Activated CD8-positive, alpha-beta T cell treated with anti-CD3 and anti-CD28 coated beads for 36 hours (primary cell): ENCODE results near the gene COL8A2. TPM values are rescaled to one million over a fixed set of nuclear protein-coding genes. Genes with fewer than 3 reads are reported as not detected.

ENCODE experiments used
- ATAC-seq: fragments of 200-7000 bp; cut with Tn5 transposase; one replicate; pipeline ENCODE4 v1.10.0; 2021; ENCODE audit warnings: mild to moderate bottlenecking, moderate library complexity
- CTCF ChIA-PET: fragments of 350-600 bp; sonication (Branson Sonifier 250); formaldehyde crosslinking; loops from one replicate; lab custom pipeline; 2021; ENCODE audit warnings: antibody characterized with exemption; lab: Charles Lee
- POLR2A ChIA-PET: fragments of 350-600 bp; sonication (Branson Sonifier 250); formaldehyde crosslinking; loops from one replicate; lab custom pipeline; 2021; ENCODE audit warnings: antibody characterized with exemption; lab: Charles Lee
- DNase-seq: peaks from one replicate; pipeline ENCODE4 v3.0.0-alpha.2; 2020
- H3K27ac Mint-ChIP-seq: one replicate; pipeline ENCODE4 v1.8.0; 2021; ENCODE audit warnings: mild to moderate bottlenecking, mixed read lengths
- H3K27me3 Mint-ChIP-seq: one replicate; pipeline ENCODE4 v1.8.0; 2021; ENCODE audit warnings: mixed read lengths
- H3K36me3 Mint-ChIP-seq: one replicate; pipeline ENCODE4 v1.8.0; 2021; ENCODE audit warnings: low read depth, mixed read lengths
- H3K4me1 Mint-ChIP-seq: one replicate; pipeline ENCODE4 v1.8.0; 2021; ENCODE audit warnings: low read depth, mixed read lengths
- H3K4me3 Mint-ChIP-seq: one replicate; pipeline ENCODE4 v1.8.0; 2021; ENCODE audit warnings: mild to moderate bottlenecking, moderate library complexity, mixed read lengths
- H3K9me3 Mint-ChIP-seq: one replicate; pipeline ENCODE4 v1.8.0; 2021; ENCODE audit warnings: mixed read lengths
- CTCF ChIP-seq: fragments of 200-600 bp; IDR thresholded peaks from one replicate; pipeline ENCODE4 v1.8.0; 2022; ENCODE audit warnings: antibody characterized with exemption, mild to moderate bottlenecking
- intact Hi-C: fragments of 100-400 bp; cut with micrococcal nuclease; formaldehyde crosslinking; loops from one replicate; pipeline ENCODE4 v1.10.0; 2022
- total RNA-seq, 2 experiments: library from RNA; stranded (reverse); gene quantifications; one replicate each; pipeline ENCODE4 v1.2.3, GENCODE V29; 2021

COL8A2 gene
- total RNA-seq, 2 experiments from 2014 or later: 0.83 to 0.85 TPM

GRCh38 chr1:36157973-36158826, 33.2 kb upstream of the COL8A2 start:
- no peak for TF ChIP-seq CTCF
- POLR2A ChIA-PET: interaction anchor here (1.6 to 4.8 kb wide), 2 partner anchors 9 to 66 kb away, joined by 5 to 38 read pairs; partner anchors contain the start of genes THRAP3 and TRAPPC3

GRCh38 chr1:36157115-36157903, 32.3 kb upstream of the COL8A2 start:
- Mint-ChIP-seq H3K4me3 (peak overlapping the region; percentile 83), H3K36me3 (peaks cover 27% of the 10 kb centered on the region), H3K4me1 (peaks cover 63% of the 10 kb centered on the region), H3K27ac (peak overlapping the region; percentile 90), H3K9me3 (no peaks in the 10 kb centered on the region), H3K27me3 (no peaks in the 10 kb centered on the region)
- TF ChIP-seq CTCF: no peak
- DNase-seq (peak; percentile 37), ATAC-seq (no peak)
- intact Hi-C loops: no loop called here
- CTCF ChIA-PET: interaction anchor here (1.2 to 1.4 kb wide), 3 partner anchors 8 to 128 kb away, joined by 4 to 10 read pairs (median 4); partner anchors contain the start of gene TRAPPC3
- POLR2A ChIA-PET: interaction anchor here (0.7 to 3.3 kb wide), 5 partner anchors 8 to 240 kb away, joined by 3 to 20 read pairs (median 5); partner anchors contain the start of genes LSM10, STK40, THRAP3 and TRAPPC3

More at GRCh38 chr1:36157973-36158826, 33.2 kb upstream of the COL8A2 start:
- ATAC-seq (no peak), DNase-seq (peak; percentile 48)
- H3K27ac Mint-ChIP-seq: peak overlapping the region; percentile 90
- no peaks in the 10 kb centered on the region for H3K9me3 Mint-ChIP-seq
- intact Hi-C loops: no loop called here
- CTCF ChIA-PET: interaction anchor here (1.2 to 7.5 kb wide), 4 partner anchors 8 to 127 kb away, joined by 4 to 95 read pairs (median 19); partner anchors contain the start of gene TRAPPC3
- H3K4me3 Mint-ChIP-seq: peak overlapping the region; percentile 83
- H3K36me3 Mint-ChIP-seq: peaks cover 29% of the 10 kb centered on the region
- peaks cover 65% of the 10 kb centered on the region for H3K4me1 Mint-ChIP-seq
- H3K27me3 Mint-ChIP-seq: no peaks in the 10 kb centered on the region

- TF ChIP-seq CTCF: no peak
Observed at GRCh38 chr1:36156329-36157114, 31.5 kb upstream of the COL8A2 start.

More at GRCh38 chr1:36156329-36157114, 31.5 kb upstream of the COL8A2 start:
- Mint-ChIP-seq H3K4me1 (peaks cover 63% of the 10 kb centered on the region), H3K9me3 (no peaks in the 10 kb centered on the region), H3K4me3 (peak overlapping the region; percentile 83), H3K27ac (peak overlapping the region; percentile 90), H3K27me3 (no peaks in the 10 kb centered on the region), H3K36me3 (peaks cover 21% of the 10 kb centered on the region)
- ATAC-seq: peak; percentile 22
- CTCF ChIA-PET: interaction anchor here (1.4 kb wide), 2 partner anchors 32 to 129 kb away, joined by 5 to 10 read pairs; no protein-coding TSS in a partner anchor
- peak; percentile 80 for DNase-seq
- intact Hi-C loops: no loop called here
- POLR2A ChIA-PET: interaction anchor here (0.7 to 3.3 kb wide), 10 partner anchors 7 to 241 kb away, joined by 3 to 20 read pairs (median 4); partner anchors contain the start of genes LSM10, STK40, THRAP3 and TRAPPC3
